Measurements from ENCODE around the gene MPP2.

GRCh38 chr17:43931062-43931571 is 23.8 kb upstream of the MPP2 start:
- no peak for TF ChIP-seq CTCF (IDR thresholded peaks at IDR 0.05)
- TF ChIP-seq EP300 (IDR thresholded peaks at IDR 0.05) = no peak

Measured in sigmoid colon (tissue), 4 donors.